Head of caudate nucleus (tissue), 42 donors: ENCODE measurements around the gene SLC16A5.
A peak's percentile ranks its signal among the peaks of the same experiment; 100 is the strongest.

Experiments used
- DNase-seq, 42 donors: peaks; one replicate each; pipeline versions ENCODE4 v3.0.0 to v3.0.0-alpha.2; 2020 to 2021; ENCODE audit warnings: mixed read lengths in 7 of 42
- intact Hi-C: fragments of 100-400 bp; cut with DNase I; formaldehyde crosslinking; loops from one replicate; pipeline ENCODE4 v1.15.0; 2022

The SLC16A5 gene

GRCh38 chr17:75102385-75102821, 14.6 kb downstream of the SLC16A5 start:
- DNase-seq = peak in 1 of 42 donors; percentile 39
- intact Hi-C loops = no loop called here

GRCh38 chr17:75103601-75104554, 16.1 kb downstream of the SLC16A5 start:
- intact Hi-C loops = no loop called here
- no peak for DNase-seq

- intact Hi-C loops = loop anchor here (5.0 kb wide), 1 partner anchor 38 kb away; no protein-coding TSS in a partner anchor
- DNase-seq = peak in 13 of 42 donors; percentile 23 to 72 (median 43)
Measured at GRCh38 chr17:75105126-75106080, 17.6 kb downstream of the SLC16A5 start.

DNA sequence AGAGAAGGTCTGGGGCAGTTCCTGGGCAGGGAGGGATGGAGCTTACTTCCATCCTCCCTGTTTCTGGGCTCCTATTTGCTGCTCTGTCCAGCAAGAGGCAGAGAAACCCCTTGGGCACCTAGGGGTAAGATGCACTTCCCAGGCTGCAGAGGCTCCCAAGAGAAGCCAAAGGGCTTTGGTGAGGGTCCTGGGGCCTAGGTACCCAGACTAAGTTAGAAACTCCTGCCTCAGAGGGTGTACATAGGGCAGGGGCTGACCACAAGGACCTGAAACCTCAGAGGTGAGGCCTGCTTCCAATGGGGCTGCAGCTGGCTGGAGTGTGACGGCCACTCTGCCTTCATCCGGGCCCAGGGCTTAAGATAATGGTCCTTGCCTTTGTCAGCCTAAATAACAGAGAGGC, 20.4 kb downstream of the SLC16A5 start:
- intact Hi-C loops = loop anchor here (5.0 kb wide), 1 partner anchor 41 kb away; no protein-coding TSS in a partner anchor
- no peak for DNase-seq

- intact Hi-C loops = loop anchor here (5.0 kb wide), 1 partner anchor 42 kb away; no protein-coding TSS in a partner anchor
Measured at GRCh38 chr17:75109046-75109406, 21.3 kb downstream of the SLC16A5 start.

GRCh38 chr17:75109407-75110233, 21.9 kb downstream of the SLC16A5 start, which contains the start of gene ARMC7:
TSS of gene ARMC7 (plus strand) at chr17:75109969. CDS start at chr17:75110289, 320 bp downstream.
- peak; percentile 70 to 95 (median 89) for DNase-seq
- intact Hi-C loops = loop anchor here (5.0 to 10.0 kb wide), 2 partner anchors 42 to 95 kb away; partner anchors contain the start of gene NUP85

More at GRCh38 chr17:75109046-75109406, 21.3 kb downstream of the SLC16A5 start:
- DNase-seq = no peak

DNA sequence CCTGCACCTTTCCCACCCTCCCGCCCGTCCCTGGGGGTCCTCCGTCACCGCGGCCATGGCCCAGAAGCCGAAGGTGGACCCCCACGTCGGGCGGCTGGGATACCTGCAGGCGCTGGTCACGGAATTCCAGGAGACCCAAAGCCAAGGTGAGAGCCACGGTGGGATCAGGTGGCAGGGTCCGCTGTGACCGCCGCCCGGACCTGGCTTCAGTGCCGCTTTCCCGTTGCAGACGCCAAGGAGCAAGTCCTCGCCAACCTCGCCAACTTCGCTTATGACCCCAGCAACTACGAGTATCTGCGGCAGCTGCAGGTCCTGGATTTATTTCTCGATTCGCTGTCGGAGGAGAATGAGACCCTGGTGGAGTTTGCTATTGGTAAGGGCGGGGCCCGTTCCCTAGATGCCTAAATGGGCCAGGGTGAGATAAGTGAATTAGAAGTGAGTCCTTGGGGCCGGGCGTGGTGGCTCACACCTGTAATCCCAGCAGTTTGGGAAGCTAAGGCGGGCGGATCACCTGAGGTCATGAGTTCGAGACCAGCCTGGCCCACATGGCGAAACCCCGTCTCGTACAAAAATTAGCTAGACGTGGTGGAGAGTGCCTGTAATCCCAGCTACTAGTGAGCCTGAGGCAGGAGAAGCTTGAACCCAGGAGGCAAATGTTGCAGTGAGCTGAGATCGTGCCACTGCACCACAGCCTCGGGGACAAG, 22.6 kb downstream of the SLC16A5 start:
- intact Hi-C loops = loop anchor here (10.0 kb wide), 1 partner anchor 94 kb away; the partner anchor contains the start of gene NUP85
- DNase-seq = peak in 5 of 42 donors; percentile 13 to 42 (median 33)

- no peak for DNase-seq
- intact Hi-C loops = loop anchor here (10.0 kb wide), 1 partner anchor 93 kb away; the partner anchor contains the start of gene NUP85
Measured at GRCh38 chr17:75111777-75112335, 24.1 kb downstream of the SLC16A5 start.

- intact Hi-C loops = loop anchor here (10.0 kb wide), 1 partner anchor 91 kb away; the partner anchor contains the start of gene NUP85
- peak; percentile 77 to 97 (median 90) for DNase-seq
Measured at GRCh38 chr17:75113798-75114551, 26.2 kb downstream of the SLC16A5 start.

- DNase-seq = no peak
- intact Hi-C loops = loop anchor here (5.0 to 10.0 kb wide), 2 partner anchors 38 to 90 kb away; partner anchors contain the start of genes JPT1 and NUP85
Measured at GRCh38 chr17:75114552-75115314, 27.0 kb downstream of the SLC16A5 start.

DNA sequence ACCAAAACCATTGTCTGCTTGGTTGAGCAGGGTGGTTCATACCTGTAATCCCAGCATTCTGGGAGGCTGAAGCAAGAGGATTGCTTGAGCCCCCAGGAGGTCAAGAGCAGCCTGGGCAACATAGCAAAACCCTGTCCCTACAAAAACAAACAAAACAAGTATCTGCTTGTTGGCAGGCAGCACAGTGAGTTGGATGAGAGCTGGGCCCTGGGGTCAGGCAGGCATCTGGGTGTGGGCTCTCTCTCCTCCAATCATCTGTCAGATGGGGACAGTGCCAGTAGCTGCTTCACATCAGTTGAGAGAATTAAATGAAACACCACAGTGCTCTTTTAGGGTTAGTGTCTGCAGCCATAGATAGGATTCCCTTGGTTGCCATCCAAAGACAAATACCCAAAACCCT, 27.8 kb downstream of the SLC16A5 start:
- no peak for DNase-seq
- intact Hi-C loops = loop anchor here (5.0 to 10.0 kb wide), 2 partner anchors 37 to 89 kb away; partner anchors contain the start of genes JPT1 and NUP85

DNA sequence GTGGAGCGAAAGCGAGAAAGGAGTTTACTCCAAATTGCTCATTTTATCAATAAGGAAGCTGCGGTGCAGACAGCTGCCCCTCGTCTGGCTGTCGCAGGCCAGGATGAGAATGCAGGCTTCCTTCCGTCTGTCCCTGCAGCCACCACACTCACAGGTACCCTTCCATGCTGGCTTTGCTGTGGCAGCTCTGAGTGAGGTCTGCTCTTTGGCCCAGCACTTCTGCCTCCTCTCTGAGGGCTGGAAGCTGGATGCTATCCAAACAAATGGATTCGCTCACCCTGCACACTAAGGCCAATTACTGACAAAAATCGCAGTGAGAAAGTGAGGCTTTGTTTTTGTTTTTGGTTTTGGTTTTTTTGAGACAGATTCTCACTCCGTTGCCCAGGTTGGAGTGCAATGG, 29.0 kb downstream of the SLC16A5 start:
- DNase-seq = no peak
- intact Hi-C loops = loop anchor here (5.0 to 10.0 kb wide), 2 partner anchors 36 to 88 kb away; partner anchors contain the start of genes JPT1 and NUP85

DNA sequence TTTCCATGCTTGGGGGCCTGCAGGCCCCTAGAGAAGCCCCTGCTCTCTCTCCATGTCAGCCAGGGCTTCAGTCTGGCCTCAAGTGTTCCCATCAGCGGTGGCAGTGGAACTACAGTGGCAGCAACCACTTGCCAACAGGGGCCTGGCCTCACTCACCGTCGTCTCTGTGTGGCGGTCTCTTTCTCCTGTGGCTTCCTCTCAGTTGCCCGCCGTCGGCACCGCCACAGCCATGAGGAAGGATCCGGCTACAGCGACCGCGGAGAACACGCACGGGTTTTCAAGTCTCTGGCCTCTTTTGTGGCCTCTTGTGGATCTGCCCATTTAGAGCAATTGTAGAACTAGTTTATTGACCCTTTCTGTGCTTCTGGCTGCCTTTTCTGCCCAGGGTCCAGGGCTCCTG, 30.6 kb downstream of the SLC16A5 start:
- intact Hi-C loops = loop anchor here (5.0 to 10.0 kb wide), 2 partner anchors 34 to 86 kb away; partner anchors contain the start of genes JPT1 and NUP85
- DNase-seq = no peak

DNA sequence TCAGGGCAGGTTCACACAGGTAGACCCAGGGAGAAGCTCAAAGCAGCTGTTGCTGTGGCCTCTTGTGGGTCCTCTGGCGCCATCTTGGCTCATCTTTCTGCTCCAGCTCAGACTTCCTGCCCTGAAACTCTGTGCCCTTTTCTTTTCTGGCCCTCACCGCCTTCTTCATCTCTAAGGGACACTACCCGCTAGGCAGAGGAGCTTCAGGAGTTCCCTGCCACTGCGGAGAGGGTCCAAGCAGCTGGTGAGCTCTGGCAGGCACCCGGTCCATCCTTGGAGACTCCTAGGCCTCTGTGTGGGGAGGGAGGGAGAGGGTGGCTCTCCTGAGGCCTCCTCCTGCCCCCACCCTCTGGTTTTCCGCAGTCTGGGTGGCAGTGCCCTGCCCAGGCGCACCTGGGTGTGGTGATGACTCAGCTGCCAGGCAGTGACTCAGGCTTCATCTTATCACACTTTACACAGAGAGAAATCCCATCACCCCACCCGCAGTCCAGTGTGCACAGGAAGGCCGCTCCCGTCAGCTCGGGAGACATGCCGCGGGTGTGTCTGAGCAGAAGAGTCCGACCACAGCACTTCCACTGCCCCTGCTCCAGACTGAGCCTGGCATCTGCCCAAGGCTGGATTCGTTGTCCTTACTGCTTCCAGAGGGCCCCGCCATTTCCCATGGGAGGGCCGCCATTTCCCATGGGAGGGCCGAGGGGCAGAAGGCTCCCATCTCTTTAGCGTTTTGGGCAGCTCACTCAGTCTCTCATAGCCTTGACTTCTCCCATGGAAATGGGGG, 36.5 kb downstream of the SLC16A5 start:
- DNase-seq = peak; percentile 37 to 92 (median 73)
- intact Hi-C loops = no loop called here
